ENCODE data around the gene RIN3. TPM values are rescaled to one million over a fixed set of nuclear protein-coding genes. Genes with fewer than 3 reads are reported as not detected.

The RIN3 gene
- total RNA-seq, 1 experiment from 2014 or later = 14.8 TPM

GRCh38 chr14:92635896-92636295 is 122.3 kb downstream of the RIN3 start:
- TF ChIP-seq CTCF (conservative IDR thresholded peaks at IDR 0.05) = no peak
- TF ChIP-seq EZH2 (IDR thresholded peaks at IDR 0.05; ENCODE audit: low read depth) = no peak
- DNase-seq = no peak
- no TSS peak for BruUV-seq (replicated peaks)
- H3K27me3 ChIP-seq (ENCODE audit: insufficient read depth, low read depth) = no peaks in the 10 kb centered on the region
- no peak overlapping the region for H3K4me2 ChIP-seq
- no peaks in the 10 kb centered on the region for H3K36me3 ChIP-seq (ENCODE audit: low read depth)
- no peaks in the 10 kb centered on the region for H3K9me2 ChIP-seq (ENCODE audit: insufficient read depth)
- H4K20me1 ChIP-seq (ENCODE audit: insufficient read depth) = no peaks in the 10 kb centered on the region
- H3K79me2 ChIP-seq (ENCODE audit: low read depth) = no peaks in the 10 kb centered on the region
- no peaks in the 10 kb centered on the region; the same call in 1 of the 2 replicates for H3K4me1 ChIP-seq (replicated peaks; ENCODE audit: insufficient read depth)
- no peak overlapping the region for H2AFZ ChIP-seq
- CTCF ChIA-PET = no interaction called here
- H3K4me3 ChIP-seq = no peak overlapping the region
- intact Hi-C loops (cut with micrococcal nuclease; ENCODE audit: unreplicated experiment) = no loop called here
- H3K9me3 ChIP-seq (ENCODE audit: insufficient read depth, low read depth) = no peaks in the 10 kb centered on the region
- no peak overlapping the region for H3K27ac ChIP-seq
- POLR2A ChIA-PET (ENCODE audit: unreplicated experiment) = no interaction called here
- no peaks in the 10 kb centered on the region for H3F3A ChIP-seq (ENCODE audit: insufficient read depth, low read depth)

GRCh38 chr14:92637228-92637627 is 123.6 kb downstream of the RIN3 start:
- no peak overlapping the region for H2AFZ ChIP-seq
- no peaks in the 10 kb centered on the region; the same call in 1 of the 2 replicates for H3K4me1 ChIP-seq (replicated peaks; ENCODE audit: insufficient read depth)
- H4K20me1 ChIP-seq (ENCODE audit: insufficient read depth) = no peaks in the 10 kb centered on the region
- no peak overlapping the region for H3K4me3 ChIP-seq
- POLR2A ChIA-PET (ENCODE audit: unreplicated experiment) = interaction anchor here (0.7 kb wide), 1 partner anchor 48 kb away, joined by 5 read pairs; no protein-coding TSS in a partner anchor
- no peak for DNase-seq
- intact Hi-C loops (cut with micrococcal nuclease; ENCODE audit: unreplicated experiment) = no loop called here
- H3K9me3 ChIP-seq (ENCODE audit: insufficient read depth, low read depth) = no peaks in the 10 kb centered on the region
- no peaks in the 10 kb centered on the region for H3K9me2 ChIP-seq (ENCODE audit: insufficient read depth)
- no peak overlapping the region for H3K4me2 ChIP-seq
- TF ChIP-seq CTCF (conservative IDR thresholded peaks at IDR 0.05) (no peak), EZH2 (IDR thresholded peaks at IDR 0.05; ENCODE audit: low read depth) (no peak)
- H3F3A ChIP-seq (ENCODE audit: insufficient read depth, low read depth) = no peaks in the 10 kb centered on the region
- CTCF ChIA-PET = no interaction called here
- BruUV-seq (replicated peaks) = no TSS peak
- H3K79me2 ChIP-seq (ENCODE audit: low read depth) = no peaks in the 10 kb centered on the region
- no peaks in the 10 kb centered on the region for H3K27me3 ChIP-seq (ENCODE audit: insufficient read depth, low read depth)
- no peak overlapping the region for H3K27ac ChIP-seq
- H3K36me3 ChIP-seq (ENCODE audit: low read depth) = no peaks in the 10 kb centered on the region

- TF ChIP-seq EZH2 (IDR thresholded peaks at IDR 0.05; ENCODE audit: low read depth) = no peak
- no peak for TF ChIP-seq CTCF (conservative IDR thresholded peaks at IDR 0.05)
- Histone ChIP-seq H3K79me2 (ENCODE audit: low read depth) (no peaks in the 10 kb centered on the region), H3F3A (ENCODE audit: insufficient read depth, low read depth) (peaks cover 5% of the 10 kb centered on the region; the same call in 1 of the 2 replicates), H3K27me3 (ENCODE audit: insufficient read depth, low read depth) (no peaks in the 10 kb centered on the region), H3K4me3 (no peak overlapping the region), H3K36me3 (ENCODE audit: low read depth) (no peaks in the 10 kb centered on the region), H3K9me2 (ENCODE audit: insufficient read depth) (no peaks in the 10 kb centered on the region), H4K20me1 (ENCODE audit: insufficient read depth) (no peaks in the 10 kb centered on the region), H3K4me2 (no peak overlapping the region), H3K9me3 (ENCODE audit: insufficient read depth, low read depth) (no peaks in the 10 kb centered on the region), H3K27ac (no peak overlapping the region), H2AFZ (no peak overlapping the region), H3K4me1 (replicated peaks; ENCODE audit: insufficient read depth) (no peaks in the 10 kb centered on the region; the same call in 1 of the 2 replicates)
- no TSS peak for BruUV-seq (replicated peaks)
- ChIA-PET CTCF (no interaction called here), POLR2A (ENCODE audit: unreplicated experiment) (interaction anchor here (0.7 kb wide), 1 partner anchor 48 kb away, joined by 5 read pairs; no protein-coding TSS in a partner anchor)
- no peak for DNase-seq
- intact Hi-C loops (cut with micrococcal nuclease; ENCODE audit: unreplicated experiment) = no loop called here
These were observed 124.3 kb downstream of the RIN3 start for GRCh38 chr14:92637864-92638263.
